ENCODE data around the gene OTX1. TPM values are rescaled to one million over a fixed set of nuclear protein-coding genes. Genes with fewer than 3 reads are reported as not detected.

The OTX1 gene
- total RNA-seq, 2 experiments from 2014 or later = 1.0 to 2.9 TPM

DNA sequence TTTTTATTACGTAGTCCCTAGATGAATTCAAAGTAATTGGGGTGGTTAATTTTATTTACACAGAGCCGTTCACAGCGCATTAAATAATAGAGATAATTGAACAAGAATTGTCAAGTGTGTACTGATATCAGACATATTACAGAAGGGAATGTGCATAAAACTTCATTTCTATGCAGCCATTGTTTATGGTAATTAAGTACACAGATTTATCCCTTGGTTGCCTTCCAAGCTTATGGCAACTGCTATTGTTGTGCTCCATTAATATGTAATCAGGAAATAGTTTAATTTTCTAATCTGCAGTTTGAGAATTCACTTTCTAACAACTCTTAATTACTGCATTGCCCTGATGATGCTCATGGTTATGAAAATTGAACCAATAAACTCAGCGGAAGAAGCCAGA lies 47.3 kb upstream of the OTX1 start:
- H4K20me1 ChIP-seq (ENCODE audit: insufficient read depth, low read length) = no peaks in the 10 kb centered on the region
- TF ChIP-seq, protein P1, sequence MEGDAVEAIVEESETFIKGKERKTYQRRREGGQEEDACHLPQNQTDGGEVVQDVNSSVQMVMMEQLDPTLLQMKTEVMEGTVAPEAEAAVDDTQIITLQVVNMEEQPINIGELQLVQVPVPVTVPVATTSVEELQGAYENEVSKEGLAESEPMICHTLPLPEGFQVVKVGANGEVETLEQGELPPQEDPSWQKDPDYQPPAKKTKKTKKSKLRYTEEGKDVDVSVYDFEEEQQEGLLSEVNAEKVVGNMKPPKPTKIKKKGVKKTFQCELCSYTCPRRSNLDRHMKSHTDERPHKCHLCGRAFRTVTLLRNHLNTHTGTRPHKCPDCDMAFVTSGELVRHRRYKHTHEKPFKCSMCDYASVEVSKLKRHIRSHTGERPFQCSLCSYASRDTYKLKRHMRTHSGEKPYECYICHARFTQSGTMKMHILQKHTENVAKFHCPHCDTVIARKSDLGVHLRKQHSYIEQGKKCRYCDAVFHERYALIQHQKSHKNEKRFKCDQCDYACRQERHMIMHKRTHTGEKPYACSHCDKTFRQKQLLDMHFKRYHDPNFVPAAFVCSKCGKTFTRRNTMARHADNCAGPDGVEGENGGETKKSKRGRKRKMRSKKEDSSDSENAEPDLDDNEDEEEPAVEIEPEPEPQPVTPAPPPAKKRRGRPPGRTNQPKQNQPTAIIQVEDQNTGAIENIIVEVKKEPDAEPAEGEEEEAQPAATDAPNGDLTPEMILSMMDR (conservative IDR thresholded peaks at IDR 0.05; ENCODE audit: low read length) = no peak
- TF ChIP-seq EZH2phosphoT487 (IDR thresholded peaks at IDR 0.05; ENCODE audit: borderline replicate concordance, low read depth, low read length) = no peak
- intact Hi-C loops (cut with micrococcal nuclease; ENCODE audit: unreplicated experiment) = no loop called here
- H3K9me2 ChIP-seq (ENCODE audit: insufficient read depth, low read length) = no peaks in the 10 kb centered on the region
- H3K4me1 ChIP-seq (ENCODE audit: insufficient read depth, low read length, poor library complexity, severe bottlenecking) = no peaks in the 10 kb centered on the region
- no peaks in the 10 kb centered on the region for H3K9me3 ChIP-seq (ENCODE audit: low read length)
- CTCF ChIA-PET (ENCODE audit: unreplicated experiment) = no interaction called here
- 0 out of 2 replicates have a peak, but pooled peaks cover 6% of the 10 kb centered on the region for H3K36me3 ChIP-seq (ENCODE audit: insufficient read depth, low read length)
- H3K4me3 ChIP-seq (ENCODE audit: low read depth, low read length, poor library complexity, severe bottlenecking) = no peak overlapping the region
- no peak overlapping the region for H3K4me2 ChIP-seq (ENCODE audit: low read length)
- POLR2A ChIA-PET = interaction anchor here (0.6 to 1.5 kb wide), 4 partner anchors 9 to 168 kb away, joined by 3 to 6 read pairs (median 3); no protein-coding TSS in a partner anchor
- DNase-seq (ENCODE audit: low spot score) = no peak
- H3K27ac ChIP-seq (ENCODE audit: low read depth, low read length, poor library complexity, severe bottlenecking) = no peak overlapping the region
- no peaks in the 10 kb centered on the region for H3K79me2 ChIP-seq (ENCODE audit: insufficient read depth, low read depth, low read length)
- no peak overlapping the region for H2AFZ ChIP-seq (ENCODE audit: low read length)
- BruUV-seq (replicated peaks) = no TSS peak

DNA sequence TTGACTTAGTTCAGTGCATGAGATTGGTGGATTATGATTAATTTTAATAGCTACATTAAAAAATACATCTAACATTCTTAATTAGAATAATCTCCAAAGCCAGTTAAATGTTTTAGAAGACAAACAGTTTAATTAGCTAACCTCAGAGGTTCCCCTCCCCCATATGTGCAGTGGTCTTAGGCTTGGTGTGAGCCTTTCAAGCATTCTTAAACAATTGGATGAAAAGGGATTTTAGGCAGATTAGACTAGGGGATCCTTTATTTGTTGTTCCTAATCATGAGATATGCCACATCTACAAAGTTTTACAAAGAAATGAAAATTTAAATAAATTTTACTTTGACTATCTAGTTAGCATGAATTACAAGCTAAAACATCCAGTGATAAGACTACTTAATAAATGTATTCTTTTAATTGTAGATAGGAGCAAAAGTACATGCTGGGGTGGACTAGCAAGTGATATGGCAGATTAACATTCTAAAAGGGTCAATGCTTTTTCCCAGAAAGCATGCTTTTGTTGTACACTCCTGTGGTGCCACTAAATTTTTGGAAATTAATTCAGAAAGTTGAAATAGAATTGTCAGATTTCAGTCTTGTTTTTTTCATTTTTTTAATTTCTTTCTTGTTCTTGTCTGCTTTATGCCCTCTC lies 42.7 kb upstream of the OTX1 start:
- intact Hi-C loops (cut with micrococcal nuclease; ENCODE audit: unreplicated experiment) = no loop called here
- TF ChIP-seq, protein P1 (conservative IDR thresholded peaks at IDR 0.05; ENCODE audit: low read length) = no peak
- no peak for TF ChIP-seq EZH2phosphoT487 (IDR thresholded peaks at IDR 0.05; ENCODE audit: borderline replicate concordance, low read depth, low read length)
- H3K79me2 ChIP-seq (ENCODE audit: insufficient read depth, low read depth, low read length) = no peaks in the 10 kb centered on the region
- no peaks in the 10 kb centered on the region for H4K20me1 ChIP-seq (ENCODE audit: insufficient read depth, low read length)
- no peaks in the 10 kb centered on the region for H3K36me3 ChIP-seq (ENCODE audit: insufficient read depth, low read length)
- H3K9me3 ChIP-seq (ENCODE audit: low read length) = no peaks in the 10 kb centered on the region
- DNase-seq (ENCODE audit: low spot score) = no peak
- POLR2A ChIA-PET = interaction anchor here (0.7 kb wide), 1 partner anchor 10 kb away, joined by 3 read pairs; no protein-coding TSS in a partner anchor
- no peak overlapping the region for H3K4me2 ChIP-seq (ENCODE audit: low read length)
- no TSS peak for BruUV-seq (replicated peaks)
- no peak overlapping the region for H2AFZ ChIP-seq (ENCODE audit: low read length)
- H3K4me1 ChIP-seq (ENCODE audit: insufficient read depth, low read length, poor library complexity, severe bottlenecking) = no peaks in the 10 kb centered on the region
- H3K9me2 ChIP-seq (ENCODE audit: insufficient read depth, low read length) = no peaks in the 10 kb centered on the region
- CTCF ChIA-PET (ENCODE audit: unreplicated experiment) = no interaction called here
- no peak overlapping the region for H3K27ac ChIP-seq (ENCODE audit: low read depth, low read length, poor library complexity, severe bottlenecking)
- H3K4me3 ChIP-seq (ENCODE audit: low read depth, low read length, poor library complexity, severe bottlenecking) = no peak overlapping the region

DNA sequence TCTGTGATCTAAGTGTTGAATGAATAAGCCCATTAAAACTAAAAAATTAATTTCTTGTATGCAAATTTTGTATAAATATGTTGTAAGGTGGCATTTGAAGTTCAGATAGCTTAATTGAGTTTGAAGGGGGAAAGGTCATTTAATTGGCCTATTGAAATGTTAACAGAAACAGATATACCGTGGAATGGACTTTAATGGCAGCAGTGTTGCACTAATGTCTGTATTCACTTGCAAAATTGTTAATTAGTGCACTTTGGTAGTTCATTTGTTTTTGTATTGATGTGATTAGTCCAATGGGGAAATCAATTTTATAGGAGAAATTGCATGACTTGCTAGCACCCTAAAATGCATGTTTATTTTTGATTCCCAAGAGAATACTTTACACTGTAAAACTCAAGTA lies 41.8 kb upstream of the OTX1 start:
- no peak overlapping the region for H2AFZ ChIP-seq (ENCODE audit: low read length)
- no TSS peak for BruUV-seq (replicated peaks)
- H3K27ac ChIP-seq (ENCODE audit: low read depth, low read length, poor library complexity, severe bottlenecking) = no peak overlapping the region
- DNase-seq (ENCODE audit: low spot score) = no peak
- no peak for TF ChIP-seq EZH2phosphoT487 (IDR thresholded peaks at IDR 0.05; ENCODE audit: borderline replicate concordance, low read depth, low read length)
- TF ChIP-seq, protein P1 (conservative IDR thresholded peaks at IDR 0.05; ENCODE audit: low read length) = no peak
- no peaks in the 10 kb centered on the region for H3K9me3 ChIP-seq (ENCODE audit: low read length)
- H3K4me3 ChIP-seq (ENCODE audit: low read depth, low read length, poor library complexity, severe bottlenecking) = no peak overlapping the region
- CTCF ChIA-PET (ENCODE audit: unreplicated experiment) = no interaction called here
- intact Hi-C loops (cut with micrococcal nuclease; ENCODE audit: unreplicated experiment) = no loop called here
- H3K4me2 ChIP-seq (ENCODE audit: low read length) = no peak overlapping the region
- no peaks in the 10 kb centered on the region for H3K9me2 ChIP-seq (ENCODE audit: insufficient read depth, low read length)
- H4K20me1 ChIP-seq (ENCODE audit: insufficient read depth, low read length) = no peaks in the 10 kb centered on the region
- POLR2A ChIA-PET = no interaction called here
- no peaks in the 10 kb centered on the region for H3K36me3 ChIP-seq (ENCODE audit: insufficient read depth, low read length)
- no peaks in the 10 kb centered on the region for H3K79me2 ChIP-seq (ENCODE audit: insufficient read depth, low read depth, low read length)
- no peaks in the 10 kb centered on the region for H3K4me1 ChIP-seq (ENCODE audit: insufficient read depth, low read length, poor library complexity, severe bottlenecking)
